ENCODE results near the gene KIAA0319L.

DNA sequence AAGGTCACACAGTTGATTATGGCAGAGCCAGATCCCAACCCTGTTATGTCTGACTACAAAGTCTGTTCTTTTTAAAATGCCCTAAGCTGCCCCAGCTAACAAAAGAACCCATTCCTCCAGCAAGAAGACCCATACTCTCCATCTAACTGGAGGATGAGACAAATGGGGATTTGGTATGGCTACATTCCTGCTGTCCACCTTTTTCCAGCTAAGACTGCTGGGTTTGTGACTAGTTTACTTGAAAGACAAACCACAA lies 112.8 kb downstream of the KIAA0319L start:
- TF ChIP-seq, protein P1, sequence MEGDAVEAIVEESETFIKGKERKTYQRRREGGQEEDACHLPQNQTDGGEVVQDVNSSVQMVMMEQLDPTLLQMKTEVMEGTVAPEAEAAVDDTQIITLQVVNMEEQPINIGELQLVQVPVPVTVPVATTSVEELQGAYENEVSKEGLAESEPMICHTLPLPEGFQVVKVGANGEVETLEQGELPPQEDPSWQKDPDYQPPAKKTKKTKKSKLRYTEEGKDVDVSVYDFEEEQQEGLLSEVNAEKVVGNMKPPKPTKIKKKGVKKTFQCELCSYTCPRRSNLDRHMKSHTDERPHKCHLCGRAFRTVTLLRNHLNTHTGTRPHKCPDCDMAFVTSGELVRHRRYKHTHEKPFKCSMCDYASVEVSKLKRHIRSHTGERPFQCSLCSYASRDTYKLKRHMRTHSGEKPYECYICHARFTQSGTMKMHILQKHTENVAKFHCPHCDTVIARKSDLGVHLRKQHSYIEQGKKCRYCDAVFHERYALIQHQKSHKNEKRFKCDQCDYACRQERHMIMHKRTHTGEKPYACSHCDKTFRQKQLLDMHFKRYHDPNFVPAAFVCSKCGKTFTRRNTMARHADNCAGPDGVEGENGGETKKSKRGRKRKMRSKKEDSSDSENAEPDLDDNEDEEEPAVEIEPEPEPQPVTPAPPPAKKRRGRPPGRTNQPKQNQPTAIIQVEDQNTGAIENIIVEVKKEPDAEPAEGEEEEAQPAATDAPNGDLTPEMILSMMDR (IDR thresholded peaks at IDR 0.05): no peak
- TF ChIP-seq EP300 (IDR thresholded peaks at IDR 0.05; ENCODE audit: low read depth) (no peak), POLR2AphosphoS5 (IDR thresholded peaks at IDR 0.05) (no peak)

All from transverse colon (tissue), 4 donors.